Mesodermal cell (in vitro differentiated cells): ENCODE results near the gene RNU6-1.

ENCODE experiments used
- H3K27ac ChIP-seq: 2 replicates; pipeline ENCODE4 v1.7.0; 2013; ENCODE audit warnings: mild to moderate bottlenecking, low read depth, low read length, moderate library complexity; ENCODE audit not compliant: severe bottlenecking
- H3K36me3 ChIP-seq: 2 replicates; pipeline ENCODE4 v1.7.1; 2013; ENCODE audit warnings: mild to moderate bottlenecking, low read length, moderate library complexity; ENCODE audit not compliant: control insufficient read depth, insufficient read depth
- H3K4me1 ChIP-seq: one replicate; pipeline ENCODE4 v1.7.1; 2013; ENCODE audit warnings: mild to moderate bottlenecking, low read length; ENCODE audit not compliant: insufficient read depth, control insufficient read depth, poor library complexity, severe bottlenecking
- H3K4me3 ChIP-seq: 2 replicates; pipeline ENCODE4 v1.7.0; 2013; ENCODE audit warnings: low read length, control low read depth, mild to moderate bottlenecking; ENCODE audit not compliant: insufficient read depth, poor library complexity, severe bottlenecking; ENCODE audit errors: extremely low read depth
- H3K9me3 ChIP-seq: 2 replicates; pipeline ENCODE4 v1.7.1; 2013; ENCODE audit warnings: mild to moderate bottlenecking, low read length, moderate library complexity; ENCODE audit not compliant: control insufficient read depth
- WGBS, 2 experiments: methylation state at CpG; one replicate each; pipeline ENCODE4 v1.1.5; 2013; ENCODE audit warnings: missing lambda C conversion rate in 2 of 2; ENCODE audit not compliant: insufficient coverage in 2 of 2; 5-methylcytosine and 5-hydroxymethylcytosine counted together

The RNU6-1 gene

DNA sequence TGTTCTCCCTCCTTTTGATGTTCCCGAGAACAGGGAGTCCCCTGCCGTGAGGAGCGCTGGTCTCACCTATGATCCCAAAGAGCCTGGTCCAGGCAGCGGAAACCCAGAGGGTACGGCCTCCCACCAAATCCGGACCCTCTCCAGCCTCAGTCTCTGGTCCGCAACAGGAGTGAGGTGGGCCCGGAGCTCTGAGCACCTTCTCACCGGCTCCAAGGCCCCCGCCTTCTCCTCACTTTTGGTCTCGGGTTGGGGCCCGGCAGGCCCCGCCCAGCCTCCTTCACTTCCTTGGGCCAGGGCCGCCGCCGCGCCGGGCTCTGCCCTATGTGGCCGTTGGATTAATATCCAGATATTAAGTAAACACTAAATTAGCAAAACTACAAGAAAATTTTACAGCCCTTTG is 20.2 kb downstream of the RNU6-1 start:
- Histone ChIP-seq H3K4me3 (no peak overlapping the region), H3K27ac (no peak overlapping the region), H3K9me3 (no peaks in the 10 kb centered on the region), H3K4me1 (no peaks in the 10 kb centered on the region), H3K36me3 (no peaks in the 10 kb centered on the region)
- WGBS, 2 experiments: 57 to 59% methylated on average over 8 to 12 of the region's 19 CpGs

DNA sequence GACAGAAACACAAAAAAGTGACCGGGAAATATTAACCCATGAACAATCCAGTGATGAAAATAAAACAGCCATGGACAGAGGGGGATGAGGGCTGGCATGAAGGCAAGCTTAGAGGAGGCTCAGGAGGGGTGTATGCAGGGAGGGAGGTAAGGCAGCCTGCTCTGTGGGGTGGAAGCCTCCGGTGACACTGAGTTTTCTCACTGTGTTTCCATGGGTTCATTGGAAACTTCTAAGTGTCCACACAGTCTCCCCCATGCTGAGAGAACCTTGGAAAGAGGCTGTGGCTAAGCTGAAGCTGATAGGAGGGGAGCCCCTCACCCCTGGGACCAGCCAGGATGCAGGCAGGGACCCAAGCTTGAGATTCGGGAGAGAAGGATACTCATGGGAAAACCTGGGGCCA is 21.4 kb downstream of the RNU6-1 start:
- 94 to 100% methylated on average over 2 of the region's 3 CpGs for WGBS, 2 experiments
- Histone ChIP-seq H3K27ac (no peak overlapping the region), H3K4me1 (no peaks in the 10 kb centered on the region), H3K4me3 (no peak overlapping the region), H3K9me3 (no peaks in the 10 kb centered on the region), H3K36me3 (no peaks in the 10 kb centered on the region)

- H3K9me3 ChIP-seq: no peaks in the 10 kb centered on the region
- WGBS, 2 experiments: 80% methylated on average over 1 of the region's 3 CpGs; no CpG with 5 or more reads in 1 of the 2 experiments
- no peaks in the 10 kb centered on the region for H3K4me1 ChIP-seq
- no peak overlapping the region for H3K27ac ChIP-seq
- no peak overlapping the region for H3K4me3 ChIP-seq
- H3K36me3 ChIP-seq: no peaks in the 10 kb centered on the region
Observed at GRCh38 chr15:67816668-67817067, 23.2 kb downstream of the RNU6-1 start.

- no peaks in the 10 kb centered on the region for H3K4me1 ChIP-seq
- H3K4me3 ChIP-seq: no peak overlapping the region
- 83 to 100% methylated on average over 3 to 5 of the region's 5 CpGs for WGBS, 2 experiments
- no peak overlapping the region for H3K27ac ChIP-seq
- H3K36me3 ChIP-seq: no peaks in the 10 kb centered on the region
- H3K9me3 ChIP-seq: no peaks in the 10 kb centered on the region
Observed at GRCh38 chr15:67815036-67815592, 24.7 kb downstream of the RNU6-1 start.

DNA sequence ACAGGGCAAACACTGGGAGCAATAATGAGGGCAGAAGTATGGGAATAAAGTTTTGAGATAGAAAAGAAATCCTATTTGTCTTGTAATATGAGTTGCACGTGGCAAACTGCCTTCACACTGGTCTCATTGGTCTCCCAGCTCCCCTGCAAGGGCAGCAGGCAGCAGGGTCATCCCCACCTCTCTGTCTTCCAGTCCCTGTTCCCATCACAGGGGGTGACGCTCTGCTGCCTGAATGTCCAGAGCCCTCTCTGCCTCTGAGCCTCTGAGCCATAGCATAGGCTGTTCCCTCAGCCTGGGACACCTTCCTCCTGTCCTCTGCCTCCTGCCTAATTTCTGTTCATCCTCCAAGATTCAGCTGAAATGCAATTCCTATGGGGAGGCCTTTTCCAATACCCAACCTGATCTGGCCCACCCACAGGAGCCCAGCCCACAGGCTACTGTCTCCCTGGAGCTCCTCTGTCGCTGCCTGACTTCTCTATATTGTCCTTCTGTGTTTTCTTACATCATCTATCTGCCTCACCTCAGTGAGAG is 26.7 kb downstream of the RNU6-1 start:
- WGBS, 2 experiments: 80 to 92% methylated on average over 1 to 2 of the region's 3 CpGs
- no peaks in the 10 kb centered on the region for H3K9me3 ChIP-seq
- no peaks in the 10 kb centered on the region for H3K4me1 ChIP-seq
- H3K4me3 ChIP-seq: no peak overlapping the region
- no peak overlapping the region for H3K27ac ChIP-seq
- no peaks in the 10 kb centered on the region for H3K36me3 ChIP-seq

DNA sequence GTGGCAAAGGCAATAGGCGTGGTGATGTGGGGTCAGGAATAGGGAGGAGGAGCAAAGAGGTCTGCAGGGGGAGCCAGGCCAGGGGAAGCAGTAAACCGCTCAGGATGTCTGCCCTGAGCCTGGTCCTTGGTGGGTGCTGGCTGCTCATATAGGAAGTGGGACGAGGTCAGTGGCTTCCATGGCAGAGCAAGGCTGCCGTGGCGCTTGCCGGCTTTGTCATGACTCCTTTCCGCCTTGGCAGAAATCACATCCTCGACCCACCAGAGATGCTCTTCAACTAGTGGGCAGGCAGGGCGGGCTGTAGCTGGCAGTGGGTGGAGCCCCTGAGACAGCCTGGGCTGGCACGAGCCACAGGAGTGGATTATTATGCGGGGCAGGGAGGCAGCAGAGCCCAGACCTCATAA is 27.6 kb downstream of the RNU6-1 start:
- 76 to 89% methylated on average over 8 to 11 of the region's 11 CpGs for WGBS, 2 experiments

GRCh38 chr15:67809866-67810265 is 30.0 kb downstream of the RNU6-1 start:
- no peaks in the 10 kb centered on the region for H3K9me3 ChIP-seq
- H3K36me3 ChIP-seq: no peaks in the 10 kb centered on the region
- 83% methylated on average over 5 of the region's 6 CpGs; no CpG with 5 or more reads in 1 of the 2 experiments for WGBS, 2 experiments
- H3K27ac ChIP-seq: no peak overlapping the region
- H3K4me3 ChIP-seq: no peak overlapping the region
- H3K4me1 ChIP-seq: no peaks in the 10 kb centered on the region

More for the DNA sequence above, 27.6 kb downstream of the RNU6-1 start:
- Histone ChIP-seq H3K9me3 (no peaks in the 10 kb centered on the region), H3K27ac (no peak overlapping the region), H3K4me1 (no peaks in the 10 kb centered on the region), H3K4me3 (no peak overlapping the region), H3K36me3 (no peaks in the 10 kb centered on the region)

DNA sequence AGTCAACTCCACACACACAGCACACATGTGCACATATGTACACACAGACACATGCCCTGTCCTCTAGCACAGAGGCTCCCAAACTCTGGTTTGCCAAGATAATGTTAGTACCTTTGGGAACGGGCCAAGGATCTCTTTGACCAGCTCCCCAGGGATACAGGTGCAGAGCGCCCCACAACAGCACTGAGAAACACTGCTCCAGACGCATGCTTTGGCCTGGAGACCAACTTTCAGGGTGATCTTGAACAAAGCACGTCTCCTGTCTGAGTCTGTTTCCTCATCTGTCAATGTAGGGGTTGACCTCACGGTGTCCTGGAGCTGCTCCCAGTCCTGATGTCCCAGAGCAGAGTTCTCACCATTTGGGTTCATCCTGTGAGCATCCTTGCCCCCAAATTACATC is 30.4 kb downstream of the RNU6-1 start:
- Histone ChIP-seq H3K4me1 (no peaks in the 10 kb centered on the region), H3K9me3 (no peaks in the 10 kb centered on the region)
- WGBS, 2 experiments: 95 to 98% methylated on average over 5 of the region's 5 CpGs

DNA sequence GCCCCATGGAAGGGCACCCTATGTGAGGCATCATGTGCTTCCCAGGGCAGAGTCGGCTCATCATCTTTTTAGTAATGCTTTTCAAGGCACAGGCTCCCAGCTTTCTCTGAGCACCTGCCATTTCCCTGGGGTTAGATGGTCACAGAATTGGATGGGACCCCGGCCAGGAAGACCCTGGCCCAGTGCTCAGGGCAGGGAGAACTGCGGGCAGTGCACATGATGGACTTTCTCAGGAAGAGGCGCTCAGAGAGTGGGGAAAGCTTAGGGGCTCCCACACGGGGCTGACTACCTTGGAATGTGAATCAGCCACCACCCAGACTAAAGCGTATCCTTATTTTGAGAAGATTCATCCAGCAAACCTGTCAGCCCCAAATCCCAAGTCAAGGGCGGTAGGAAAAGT is 31.0 kb downstream of the RNU6-1 start:
- H3K27ac ChIP-seq: no peak overlapping the region
- H3K4me1 ChIP-seq: no peaks in the 10 kb centered on the region
- H3K4me3 ChIP-seq: no peak overlapping the region
- H3K36me3 ChIP-seq: no peaks in the 10 kb centered on the region
- 97 to 98% methylated on average over 6 of the region's 7 CpGs for WGBS, 2 experiments
- no peaks in the 10 kb centered on the region for H3K9me3 ChIP-seq

More for the DNA sequence above, 30.4 kb downstream of the RNU6-1 start:
- no peaks in the 10 kb centered on the region for H3K36me3 ChIP-seq
- no peak overlapping the region for H3K4me3 ChIP-seq
- H3K27ac ChIP-seq: no peak overlapping the region

- no peaks in the 10 kb centered on the region for H3K36me3 ChIP-seq
- H3K27ac ChIP-seq: no peak overlapping the region
- WGBS, 2 experiments: 79 to 92% methylated on average over 3 to 7 of the region's 7 CpGs
- no peaks in the 10 kb centered on the region for H3K9me3 ChIP-seq
- H3K4me1 ChIP-seq: no peaks in the 10 kb centered on the region
- no peak overlapping the region for H3K4me3 ChIP-seq
Observed at GRCh38 chr15:67807836-67808235, 32.0 kb downstream of the RNU6-1 start.

- Histone ChIP-seq H3K36me3 (no peaks in the 10 kb centered on the region), H3K4me3 (no peak overlapping the region), H3K4me1 (no peaks in the 10 kb centered on the region), H3K9me3 (no peaks in the 10 kb centered on the region), H3K27ac (no peak overlapping the region)
- 100% methylated on average over 3 of the region's 5 CpGs; no CpG with 5 or more reads in 1 of the 2 experiments for WGBS, 2 experiments
Observed at GRCh38 chr15:67807141-67807540, 32.7 kb downstream of the RNU6-1 start.
